ENCODE data around the gene COPS8.

COPS8 gene

GRCh38 chr2:237128845-237129592 is 43.3 kb downstream of the COPS8 start (continued):
- TF ChIP-seq TSHZ1 (tag by site-specific recombination; IDR thresholded peaks at IDR 0.05; ENCODE audit: borderline replicate concordance), result no peak
- TF ChIP-seq KLF1 (tag by site-specific recombination; IDR thresholded peaks at IDR 0.05), result no peak
- TF ChIP-seq ZNF510 (tag by site-specific recombination; IDR thresholded peaks at IDR 0.05; ENCODE audit: insufficient replicate concordance), result no peak
- TF ChIP-seq SP2 (tag by site-specific recombination; IDR thresholded peaks at IDR 0.05), result no peak

- POLR2A ChIA-PET, result no interaction called here
- CTCF ChIA-PET, result no interaction called here
- H3K36me3 ChIP-seq (ENCODE audit: control insufficient read depth in 2 of 2, insufficient read depth in 1 of 2, low read length in 2 of 2), result no peaks in the 10 kb centered on the region
Observed at GRCh38 chr2:237129625-237130263, 44.1 kb downstream of the COPS8 start.

GRCh38 chr2:237130562-237131421 is 45.1 kb downstream of the COPS8 start:
- no peaks in the 10 kb centered on the region for H3K9me3 ChIP-seq (ENCODE audit: control insufficient read depth, insufficient read depth, low read depth, low read length)
- peaks cover 2% of the 10 kb centered on the region; the same call in 1 of the 2 replicates for H3K4me1 ChIP-seq (ENCODE audit: control insufficient read depth, insufficient read depth, low read length)
- H3K27ac ChIP-seq (ENCODE audit: extremely low read depth, low read depth, low read length), result no peak overlapping the region
- ChIA-PET CTCF (no interaction called here), POLR2A (no interaction called here)
- no peaks in the 10 kb centered on the region for H3K36me3 ChIP-seq (ENCODE audit: control insufficient read depth in 2 of 2, insufficient read depth in 1 of 2, low read length in 2 of 2)
- no peak overlapping the region for H3K4me3 ChIP-seq (ENCODE audit: low read depth, low read length)
- TF ChIP-seq ZNF248 (tag by site-specific recombination; IDR thresholded peaks at IDR 0.05), result no peak
- peak; percentile 53; the same call in 1 of the 2 replicates for TF ChIP-seq ZSCAN4 (tag by site-specific recombination; IDR thresholded peaks at IDR 0.05)
- no peak for TF ChIP-seq ZNF184 (tag by site-specific recombination; IDR thresholded peaks at IDR 0.05)
- TF ChIP-seq ZBTB26 (tag by site-specific recombination; optimal IDR thresholded peaks at IDR 0.05), result peak; percentile 12
- no peak for TF ChIP-seq ZNF138 (tag by site-specific recombination; IDR thresholded peaks at IDR 0.05; ENCODE audit: borderline replicate concordance)
- TF ChIP-seq OSR2 (tag by site-specific recombination; IDR thresholded peaks at IDR 0.05), result no peak
- TF ChIP-seq ZNF18 (tag by site-specific recombination; IDR thresholded peaks at IDR 0.05), result no peak
- TF ChIP-seq ZNF391 (tag by site-specific recombination; IDR thresholded peaks at IDR 0.05; ENCODE audit: borderline replicate concordance, low read depth), result no peak
- no peak for TF ChIP-seq ZNF10 (tag by site-specific recombination; IDR thresholded peaks at IDR 0.05)

More at GRCh38 chr2:237129625-237130263, 44.1 kb downstream of the COPS8 start:
- Histone ChIP-seq H3K4me1 (ENCODE audit: control insufficient read depth, insufficient read depth, low read length) (peaks cover 2% of the 10 kb centered on the region; the same call in 1 of the 2 replicates), H3K9me3 (ENCODE audit: control insufficient read depth, insufficient read depth, low read depth, low read length) (no peaks in the 10 kb centered on the region), H3K4me3 (ENCODE audit: low read depth, low read length) (no peak overlapping the region), H3K27ac (ENCODE audit: extremely low read depth, low read depth, low read length) (no peak overlapping the region)
- no peak for TF ChIP-seq ZNF654 (tag by site-specific recombination; IDR thresholded peaks at IDR 0.05; ENCODE audit: low read depth)
- no peak for TF ChIP-seq ELK4 (IDR thresholded peaks at IDR 0.05; ENCODE audit: borderline replicate concordance, low read depth, low read length)
- TF ChIP-seq ZNF23 (tag by site-specific recombination; IDR thresholded peaks at IDR 0.05; ENCODE audit: borderline replicate concordance), result no peak
- no peak for TF ChIP-seq ZNF324 (tag by site-specific recombination; IDR thresholded peaks at IDR 0.05)
- no peak for TF ChIP-seq BCL11B (tag by site-specific recombination; IDR thresholded peaks at IDR 0.05; ENCODE audit: low read depth)
- no peak for TF ChIP-seq ZNF133 (tag by site-specific recombination; IDR thresholded peaks at IDR 0.05)
